ENCODE results near the gene ARMC9. TPM values are rescaled to one million over a fixed set of nuclear protein-coding genes. Genes with fewer than 3 reads are reported as not detected.
"Not testable (repeated sequence)": the region's sequence is repeated elsewhere in the genome, so short reads cannot be mapped to it uniquely, and the experiment has no call there.

The ARMC9 gene
- total and polyA plus RNA-seq, 11 donors, result 0.95 to 4.7 (median 2.4) TPM

DNA sequence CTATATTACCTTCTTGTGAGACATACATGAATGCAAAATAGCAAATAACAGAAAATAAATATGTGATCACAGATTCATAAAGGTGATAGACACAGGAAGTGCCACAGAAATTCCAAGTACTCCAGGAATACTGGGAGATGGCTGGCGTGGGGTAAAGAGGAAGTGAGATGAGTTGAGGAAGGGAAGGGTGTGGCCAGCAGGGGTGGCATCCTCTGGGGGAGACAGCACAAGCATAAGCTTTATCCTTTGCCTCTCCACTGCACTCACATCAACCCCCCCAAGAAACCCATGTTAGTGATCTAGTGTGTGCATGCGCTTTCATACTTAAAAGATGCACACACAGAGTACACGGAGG, 102.3 kb downstream of the ARMC9 start:
- 81 to 96% (median 83%) methylated on average over 3 of the region's 3 CpGs for WGBS, 4 donors

DNA sequence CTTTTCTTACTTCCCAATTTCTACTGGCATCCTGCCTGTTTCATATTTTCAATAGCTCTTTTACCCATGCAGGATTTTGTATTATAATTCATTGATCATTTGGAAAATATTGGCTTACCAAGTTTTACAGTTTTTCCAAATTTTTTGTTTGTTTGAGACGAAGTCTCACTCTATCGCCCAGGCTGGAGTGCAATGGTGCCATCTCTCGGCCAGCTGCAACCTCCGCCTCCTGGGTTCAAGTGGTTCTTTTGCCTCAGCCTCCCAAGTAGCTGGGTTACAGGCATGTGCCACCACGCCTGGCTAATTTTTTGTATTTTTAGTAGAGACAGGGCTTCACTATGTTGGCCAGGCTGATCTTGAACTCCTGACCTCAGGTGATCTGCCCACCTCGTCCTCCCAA, 105.8 kb downstream of the ARMC9 start:
- peaks cover 0 to 18% (median 0%) of the 10 kb centered on the region in 12 donors for H3K4me1 ChIP-seq
- DNase-seq; H3K9me3 ChIP-seq; ATAC-seq; H3K4me3 ChIP-seq; H3K27me3 ChIP-seq; H3K27ac ChIP-seq; H3K36me3 ChIP-seq; intact Hi-C loops (cut with DNase I): not testable (repeated sequence)
- WGBS, 4 donors, result 90 to 98% (median 97%) methylated on average over 6 of the region's 6 CpGs

More for the DNA sequence above, 102.3 kb downstream of the ARMC9 start:
- ATAC-seq, result no peak
- no peak for DNase-seq
- H3K9me3 ChIP-seq, result no peaks in the 10 kb centered on the region
- intact Hi-C loops (cut with DNase I), result no loop called here
- H3K27me3 ChIP-seq, result no peaks in the 10 kb centered on the region
- peaks cover 0 to 28% (median 2%) of the 10 kb centered on the region in 12 donors for H3K4me1 ChIP-seq
- TF ChIP-seq, protein P1, sequence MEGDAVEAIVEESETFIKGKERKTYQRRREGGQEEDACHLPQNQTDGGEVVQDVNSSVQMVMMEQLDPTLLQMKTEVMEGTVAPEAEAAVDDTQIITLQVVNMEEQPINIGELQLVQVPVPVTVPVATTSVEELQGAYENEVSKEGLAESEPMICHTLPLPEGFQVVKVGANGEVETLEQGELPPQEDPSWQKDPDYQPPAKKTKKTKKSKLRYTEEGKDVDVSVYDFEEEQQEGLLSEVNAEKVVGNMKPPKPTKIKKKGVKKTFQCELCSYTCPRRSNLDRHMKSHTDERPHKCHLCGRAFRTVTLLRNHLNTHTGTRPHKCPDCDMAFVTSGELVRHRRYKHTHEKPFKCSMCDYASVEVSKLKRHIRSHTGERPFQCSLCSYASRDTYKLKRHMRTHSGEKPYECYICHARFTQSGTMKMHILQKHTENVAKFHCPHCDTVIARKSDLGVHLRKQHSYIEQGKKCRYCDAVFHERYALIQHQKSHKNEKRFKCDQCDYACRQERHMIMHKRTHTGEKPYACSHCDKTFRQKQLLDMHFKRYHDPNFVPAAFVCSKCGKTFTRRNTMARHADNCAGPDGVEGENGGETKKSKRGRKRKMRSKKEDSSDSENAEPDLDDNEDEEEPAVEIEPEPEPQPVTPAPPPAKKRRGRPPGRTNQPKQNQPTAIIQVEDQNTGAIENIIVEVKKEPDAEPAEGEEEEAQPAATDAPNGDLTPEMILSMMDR (IDR thresholded peaks at IDR 0.05), result no peak
- no peak for TF ChIP-seq POLR2A (IDR thresholded peaks at IDR 0.05)
- no peak overlapping the region for H3K27ac ChIP-seq
- H3K4me3 ChIP-seq, result no peak overlapping the region
- H3K36me3 ChIP-seq, result no peaks in the 10 kb centered on the region

DNA sequence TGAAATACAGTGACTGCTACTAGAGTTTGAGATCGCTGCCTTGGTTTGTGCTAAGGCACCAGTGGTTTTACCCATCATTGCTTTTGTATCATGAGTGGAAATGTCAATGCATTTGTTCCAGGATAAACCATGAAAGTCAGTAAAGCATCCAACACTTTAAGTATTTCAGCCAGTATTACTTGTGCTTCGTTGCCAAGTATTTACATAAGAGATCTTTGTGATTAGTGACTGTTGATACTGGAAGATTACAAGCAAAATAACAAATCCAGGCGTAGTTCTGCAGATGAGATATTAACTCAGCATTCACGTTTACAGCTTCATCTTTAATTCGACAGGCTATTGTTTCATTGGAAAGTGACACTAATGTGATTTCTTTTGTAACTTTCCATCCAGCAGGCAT, 106.8 kb downstream of the ARMC9 start:
- no peaks in the 10 kb centered on the region for H3K36me3 ChIP-seq

DNA sequence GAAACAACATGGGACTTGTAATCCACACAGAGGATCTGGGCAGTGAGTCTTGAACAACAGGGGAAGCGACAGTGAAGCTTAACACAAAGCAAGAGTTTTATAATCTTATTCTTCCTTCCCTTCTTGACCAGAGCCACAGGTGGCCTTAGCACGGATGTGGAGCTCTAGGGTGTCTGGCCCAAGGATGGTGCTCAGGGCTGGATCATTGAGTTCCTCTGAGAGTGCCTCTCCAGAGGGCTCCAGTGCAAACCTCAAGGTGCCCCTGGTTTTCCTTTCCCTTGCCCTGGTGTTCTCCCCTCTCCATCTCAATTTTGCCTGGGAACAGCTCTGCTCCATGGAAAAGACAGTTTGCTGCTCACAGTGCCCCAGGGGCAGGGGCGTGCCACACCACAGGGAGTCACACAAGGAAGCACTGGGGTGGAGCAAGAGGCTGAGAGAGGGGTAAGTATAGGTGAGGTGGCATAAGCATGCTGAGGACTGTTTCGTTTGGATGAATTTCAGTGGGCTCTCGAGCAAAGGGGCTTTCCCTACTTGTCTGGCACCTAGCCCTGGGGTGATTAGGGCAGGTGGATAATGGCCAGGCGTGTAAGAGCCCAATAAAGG, 108.5 kb downstream of the ARMC9 start:
- Histone ChIP-seq H3K27me3 (no peaks in the 10 kb centered on the region), H3K4me3 (no peak overlapping the region), H3K36me3 (no peaks in the 10 kb centered on the region), H3K27ac (no peak overlapping the region), H3K4me1 (peaks cover 0 to 12% (median 0%) of the 10 kb centered on the region in 12 donors), H3K9me3 (no peaks in the 10 kb centered on the region)
- TF ChIP-seq, protein P1 (IDR thresholded peaks at IDR 0.05), result no peak
- no peak for TF ChIP-seq POLR2A (IDR thresholded peaks at IDR 0.05)
- intact Hi-C loops (cut with DNase I), result no loop called here
- ATAC-seq (no peak), DNase-seq (no peak)
- 75 to 87% (median 81%) methylated on average over 6 of the region's 6 CpGs for WGBS, 4 donors

More for the DNA sequence above, 106.8 kb downstream of the ARMC9 start:
- H3K4me3 ChIP-seq, result no peak overlapping the region
- intact Hi-C loops (cut with DNase I), result no loop called here
- ATAC-seq, result no peak
- peaks cover 0 to 9% (median 0%) of the 10 kb centered on the region in 12 donors for H3K4me1 ChIP-seq
- DNase-seq, result no peak
- WGBS, 4 donors, result 85 to 88% (median 86%) methylated on average over 5 of the region's 5 CpGs
- H3K9me3 ChIP-seq, result no peaks in the 10 kb centered on the region
- TF ChIP-seq, protein P1 (IDR thresholded peaks at IDR 0.05), result no peak
- no peak for TF ChIP-seq POLR2A (IDR thresholded peaks at IDR 0.05)
- H3K27ac ChIP-seq, result no peak overlapping the region
- H3K27me3 ChIP-seq, result no peaks in the 10 kb centered on the region

DNA sequence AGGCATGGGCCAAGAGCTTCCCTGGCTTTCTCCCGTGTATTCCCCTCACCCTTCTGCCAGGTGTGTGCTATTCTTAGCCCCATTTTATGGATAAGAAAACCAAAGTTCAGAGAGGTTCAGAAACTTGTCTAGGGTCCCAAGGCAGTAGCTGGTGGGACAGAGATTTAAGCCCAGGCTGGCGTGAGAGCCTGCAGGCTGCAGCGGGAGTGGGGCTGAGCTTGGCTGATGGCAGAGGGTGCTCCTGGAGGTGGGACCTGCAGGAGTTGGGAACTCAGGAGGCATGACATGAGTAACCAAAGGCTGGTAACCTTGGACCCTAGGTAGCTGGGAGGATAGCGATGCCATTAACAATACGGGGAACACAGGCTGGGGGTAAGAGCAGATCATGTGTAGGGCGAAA, 109.8 kb downstream of the ARMC9 start:
- DNase-seq, result no peak
- no peaks in the 10 kb centered on the region for H3K36me3 ChIP-seq
- no peaks in the 10 kb centered on the region for H3K9me3 ChIP-seq
- peaks cover 0 to 12% (median 0%) of the 10 kb centered on the region in 12 donors for H3K4me1 ChIP-seq
- no peak for TF ChIP-seq POLR2A (IDR thresholded peaks at IDR 0.05)
- TF ChIP-seq, protein P1 (IDR thresholded peaks at IDR 0.05), result no peak
- peak in 1 of 4 donors; percentile 18 for ATAC-seq
- intact Hi-C loops (cut with DNase I), result no loop called here
- 90 to 96% (median 92%) methylated on average over 6 of the region's 6 CpGs for WGBS, 4 donors
- H3K27me3 ChIP-seq, result no peaks in the 10 kb centered on the region
- H3K4me3 ChIP-seq, result no peak overlapping the region
- H3K27ac ChIP-seq, result no peak overlapping the region

Measured in heart left ventricle (tissue), 16 donors.